ENCODE results near the gene FBXO17. TPM values are rescaled to one million over a fixed set of nuclear protein-coding genes. Genes with fewer than 3 reads are reported as not detected.

Gene FBXO17
- total and polyA plus RNA-seq, 4 donors, result 19.7 to 31.9 (median 23.4) TPM

DNA sequence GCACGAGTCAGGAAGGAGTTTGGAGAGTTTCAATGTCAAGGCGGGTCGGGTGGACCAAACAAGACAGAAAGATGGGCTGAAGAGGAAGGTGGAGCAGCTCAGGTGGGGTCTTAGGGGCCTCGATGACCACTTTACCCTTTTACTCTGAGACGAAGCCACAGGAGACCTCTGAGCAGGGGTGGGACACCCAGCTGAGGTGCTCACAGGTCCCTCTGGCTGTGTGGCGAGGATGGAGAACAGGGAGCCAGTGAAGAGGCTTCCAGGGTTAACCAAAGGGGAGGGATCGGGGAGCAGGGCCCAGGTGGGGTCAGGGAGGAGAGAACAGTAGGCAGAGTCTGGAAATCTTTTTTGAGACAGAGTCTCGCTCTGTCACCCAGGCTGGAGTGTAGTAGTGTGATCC lies 61.6 kb downstream of the FBXO17 start:
- WGBS, result 98% methylated on average over 8 of the region's 8 CpGs
- Histone ChIP-seq H3K4me1 (ENCODE audit: control insufficient read depth in 4 of 4, insufficient read depth in 4 of 4, low read length in 3 of 4) (no peaks in the 10 kb centered on the region), H3K36me3 (ENCODE audit: control insufficient read depth in 4 of 4, insufficient read depth in 3 of 4, low read depth in 1 of 4, low read length in 3 of 4) (peaks cover under 1 to 11% (median 2%) of the 10 kb centered on the region in 4 donors), H3K9me3 (ENCODE audit: control insufficient read depth in 4 of 4, low read length in 3 of 4) (no peaks in the 10 kb centered on the region), H3K27ac (ENCODE audit: low read depth in 1 of 2, low read length in 2 of 2) (no peak overlapping the region), H3K9ac (ENCODE audit: low read depth in 1 of 2, low read length in 2 of 2) (no peak overlapping the region), H3K27me3 (ENCODE audit: control insufficient read depth in 4 of 4, insufficient read depth in 4 of 4, low read length in 3 of 4) (no peaks in the 10 kb centered on the region), H3K4me3 (ENCODE audit: low read depth in 1 of 3, low read length in 3 of 3) (no peak overlapping the region)
- TF ChIP-seq, protein P1, sequence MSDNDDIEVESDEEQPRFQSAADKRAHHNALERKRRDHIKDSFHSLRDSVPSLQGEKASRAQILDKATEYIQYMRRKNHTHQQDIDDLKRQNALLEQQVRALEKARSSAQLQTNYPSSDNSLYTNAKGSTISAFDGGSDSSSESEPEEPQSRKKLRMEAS (IDR thresholded peaks at IDR 0.05), result no peak
- TF ChIP-seq, protein P2, sequence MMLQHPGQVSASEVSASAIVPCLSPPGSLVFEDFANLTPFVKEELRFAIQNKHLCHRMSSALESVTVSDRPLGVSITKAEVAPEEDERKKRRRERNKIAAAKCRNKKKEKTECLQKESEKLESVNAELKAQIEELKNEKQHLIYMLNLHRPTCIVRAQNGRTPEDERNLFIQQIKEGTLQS (IDR thresholded peaks at IDR 0.05), result no peak
- TF ChIP-seq EGR1 (IDR thresholded peaks at IDR 0.05; ENCODE audit: low read depth in 2 of 2) (no peak), HNF4A (conservative IDR thresholded peaks at IDR 0.05) (no peak), HNF4G (IDR thresholded peaks at IDR 0.05) (no peak), RXRA (IDR thresholded peaks at IDR 0.05) (no peak), SP1 (IDR thresholded peaks at IDR 0.05) (no peak), JUND (IDR thresholded peaks at IDR 0.05) (no peak), FOXA2 (IDR thresholded peaks at IDR 0.05) (no peak), TAF1 (conservative IDR thresholded peaks at IDR 0.05) (no peak), GABPA (IDR thresholded peaks at IDR 0.05 in 1 of 2, conservative IDR thresholded peaks at IDR 0.05 in 1 of 2) (no peak), FOXA1 (IDR thresholded peaks at IDR 0.05) (no peak), NR2F2 (IDR thresholded peaks at IDR 0.05) (no peak), RAD21 (IDR thresholded peaks at IDR 0.05) (no peak), YY1 (IDR thresholded peaks at IDR 0.05) (no peak)
- TF ChIP-seq, protein P3, sequence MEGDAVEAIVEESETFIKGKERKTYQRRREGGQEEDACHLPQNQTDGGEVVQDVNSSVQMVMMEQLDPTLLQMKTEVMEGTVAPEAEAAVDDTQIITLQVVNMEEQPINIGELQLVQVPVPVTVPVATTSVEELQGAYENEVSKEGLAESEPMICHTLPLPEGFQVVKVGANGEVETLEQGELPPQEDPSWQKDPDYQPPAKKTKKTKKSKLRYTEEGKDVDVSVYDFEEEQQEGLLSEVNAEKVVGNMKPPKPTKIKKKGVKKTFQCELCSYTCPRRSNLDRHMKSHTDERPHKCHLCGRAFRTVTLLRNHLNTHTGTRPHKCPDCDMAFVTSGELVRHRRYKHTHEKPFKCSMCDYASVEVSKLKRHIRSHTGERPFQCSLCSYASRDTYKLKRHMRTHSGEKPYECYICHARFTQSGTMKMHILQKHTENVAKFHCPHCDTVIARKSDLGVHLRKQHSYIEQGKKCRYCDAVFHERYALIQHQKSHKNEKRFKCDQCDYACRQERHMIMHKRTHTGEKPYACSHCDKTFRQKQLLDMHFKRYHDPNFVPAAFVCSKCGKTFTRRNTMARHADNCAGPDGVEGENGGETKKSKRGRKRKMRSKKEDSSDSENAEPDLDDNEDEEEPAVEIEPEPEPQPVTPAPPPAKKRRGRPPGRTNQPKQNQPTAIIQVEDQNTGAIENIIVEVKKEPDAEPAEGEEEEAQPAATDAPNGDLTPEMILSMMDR (IDR thresholded peaks at IDR 0.05; ENCODE audit: low read depth, low read length, missing input control), result no peak
- TF ChIP-seq, protein P4, sequence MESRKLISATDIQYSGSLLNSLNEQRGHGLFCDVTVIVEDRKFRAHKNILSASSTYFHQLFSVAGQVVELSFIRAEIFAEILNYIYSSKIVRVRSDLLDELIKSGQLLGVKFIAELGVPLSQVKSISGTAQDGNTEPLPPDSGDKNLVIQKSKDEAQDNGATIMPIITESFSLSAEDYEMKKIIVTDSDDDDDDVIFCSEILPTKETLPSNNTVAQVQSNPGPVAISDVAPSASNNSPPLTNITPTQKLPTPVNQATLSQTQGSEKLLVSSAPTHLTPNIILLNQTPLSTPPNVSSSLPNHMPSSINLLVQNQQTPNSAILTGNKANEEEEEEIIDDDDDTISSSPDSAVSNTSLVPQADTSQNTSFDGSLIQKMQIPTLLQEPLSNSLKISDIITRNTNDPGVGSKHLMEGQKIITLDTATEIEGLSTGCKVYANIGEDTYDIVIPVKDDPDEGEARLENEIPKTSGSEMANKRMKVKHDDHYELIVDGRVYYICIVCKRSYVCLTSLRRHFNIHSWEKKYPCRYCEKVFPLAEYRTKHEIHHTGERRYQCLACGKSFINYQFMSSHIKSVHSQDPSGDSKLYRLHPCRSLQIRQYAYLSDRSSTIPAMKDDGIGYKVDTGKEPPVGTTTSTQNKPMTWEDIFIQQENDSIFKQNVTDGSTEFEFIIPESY (IDR thresholded peaks at IDR 0.05), result no peak
- TF ChIP-seq, protein P5, sequence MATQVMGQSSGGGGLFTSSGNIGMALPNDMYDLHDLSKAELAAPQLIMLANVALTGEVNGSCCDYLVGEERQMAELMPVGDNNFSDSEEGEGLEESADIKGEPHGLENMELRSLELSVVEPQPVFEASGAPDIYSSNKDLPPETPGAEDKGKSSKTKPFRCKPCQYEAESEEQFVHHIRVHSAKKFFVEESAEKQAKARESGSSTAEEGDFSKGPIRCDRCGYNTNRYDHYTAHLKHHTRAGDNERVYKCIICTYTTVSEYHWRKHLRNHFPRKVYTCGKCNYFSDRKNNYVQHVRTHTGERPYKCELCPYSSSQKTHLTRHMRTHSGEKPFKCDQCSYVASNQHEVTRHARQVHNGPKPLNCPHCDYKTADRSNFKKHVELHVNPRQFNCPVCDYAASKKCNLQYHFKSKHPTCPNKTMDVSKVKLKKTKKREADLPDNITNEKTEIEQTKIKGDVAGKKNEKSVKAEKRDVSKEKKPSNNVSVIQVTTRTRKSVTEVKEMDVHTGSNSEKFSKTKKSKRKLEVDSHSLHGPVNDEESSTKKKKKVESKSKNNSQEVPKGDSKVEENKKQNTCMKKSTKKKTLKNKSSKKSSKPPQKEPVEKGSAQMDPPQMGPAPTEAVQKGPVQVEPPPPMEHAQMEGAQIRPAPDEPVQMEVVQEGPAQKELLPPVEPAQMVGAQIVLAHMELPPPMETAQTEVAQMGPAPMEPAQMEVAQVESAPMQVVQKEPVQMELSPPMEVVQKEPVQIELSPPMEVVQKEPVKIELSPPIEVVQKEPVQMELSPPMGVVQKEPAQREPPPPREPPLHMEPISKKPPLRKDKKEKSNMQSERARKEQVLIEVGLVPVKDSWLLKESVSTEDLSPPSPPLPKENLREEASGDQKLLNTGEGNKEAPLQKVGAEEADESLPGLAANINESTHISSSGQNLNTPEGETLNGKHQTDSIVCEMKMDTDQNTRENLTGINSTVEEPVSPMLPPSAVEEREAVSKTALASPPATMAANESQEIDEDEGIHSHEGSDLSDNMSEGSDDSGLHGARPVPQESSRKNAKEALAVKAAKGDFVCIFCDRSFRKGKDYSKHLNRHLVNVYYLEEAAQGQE (IDR thresholded peaks at IDR 0.05), result no peak
- no peak for DNase-seq (ENCODE audit: low spot score)
